K562 (cell line): ENCODE results near the gene NEMP2.

Experiments
- CBFB ChIP-seq: sonication (generic); formaldehyde crosslinking; IDR thresholded peaks from 2 replicates; pipeline ENCODE4 v1.4.0; 2020; ENCODE audit warnings: mild to moderate bottlenecking, missing genetic modification reagents
- CHD2 ChIP-seq: IDR thresholded peaks from 2 replicates; pipeline ENCODE4 v1.6.1; 2011; ENCODE audit warnings: low read depth, low read length
- CREB1 ChIP-seq, 2 experiments: sonication (generic) in 1 of 2; formaldehyde crosslinking in 1 of 2; IDR thresholded peaks; 2 replicates each; pipeline versions ENCODE4 v1.6.1 to v1.8.0; 2012 to 2022; ENCODE audit warnings: inconsistent platforms in 1 of 2, mild to moderate bottlenecking in 1 of 2, missing genetic modification reagents in 1 of 2, moderate library complexity in 1 of 2
- POLR2AphosphoS5 ChIP-seq: IDR thresholded peaks from 2 replicates; pipeline ENCODE4 v1.6.1; 2011; ENCODE audit warnings: mild to moderate bottlenecking, low read depth, low read length, moderate library complexity; ENCODE audit not compliant: control insufficient read depth, insufficient read depth
- RB1 ChIP-seq: fragments of 450-650 bp; IDR thresholded peaks from 2 replicates; pipeline ENCODE4 v1.6.1; 2017; ENCODE audit warnings: low read depth, mild to moderate bottlenecking
- TAL1 ChIP-seq: fragments of 450-650 bp; IDR thresholded peaks from 2 replicates; pipeline ENCODE4 v1.6.1; 2016; ENCODE audit warnings: mild to moderate bottlenecking
- THRAP3 ChIP-seq: fragments of 450-650 bp; IDR thresholded peaks from 2 replicates; pipeline ENCODE4 v1.6.1; 2016; ENCODE audit warnings: mild to moderate bottlenecking, inconsistent platforms, borderline replicate concordance
- ZNF384 ChIP-seq: IDR thresholded peaks from 2 replicates; pipeline ENCODE4 v1.6.1; 2012; ENCODE audit warnings: low read depth, low read length, improper control_type of control experiment
- ZNF707 ChIP-seq: fragments of 250-450 bp; sonication (Bioruptor Pico); conservative IDR thresholded peaks from 2 replicates; pipeline ENCODE4 v1.8.0; 2022; ENCODE audit warnings: inconsistent platforms, mild to moderate bottlenecking, moderate library complexity
- ZNF778 ChIP-seq: fragments of 450-650 bp; formaldehyde crosslinking; IDR thresholded peaks from 2 replicates; pipeline ENCODE4 v1.4.0; 2020; ENCODE audit warnings: mild to moderate bottlenecking, moderate library complexity
- TF ChIP-seq, protein P1 (sequence below): fragments of 450-650 bp; formaldehyde crosslinking; IDR thresholded peaks from 2 replicates; pipeline ENCODE4 v1.4.0; 2022; ENCODE audit warnings: mild to moderate bottlenecking, moderate library complexity

- TF ChIP-seq THRAP3 (no peak), ZNF778 (CRISPR knock-in tag) (no peak), ZNF707 (CRISPR knock-in tag) (no peak), TAL1 (no peak), CHD2 (no peak), ZNF384 (no peak), CBFB (CRISPR knock-in tag) (no peak), RB1 (no peak), POLR2AphosphoS5 (no peak), CREB1 (IDR thresholded peaks at IDR 0.05) (no peak), CREB1 (CRISPR knock-in tag; IDR thresholded peaks at IDR 0.05) (no peak)
- TF ChIP-seq, protein P1, sequence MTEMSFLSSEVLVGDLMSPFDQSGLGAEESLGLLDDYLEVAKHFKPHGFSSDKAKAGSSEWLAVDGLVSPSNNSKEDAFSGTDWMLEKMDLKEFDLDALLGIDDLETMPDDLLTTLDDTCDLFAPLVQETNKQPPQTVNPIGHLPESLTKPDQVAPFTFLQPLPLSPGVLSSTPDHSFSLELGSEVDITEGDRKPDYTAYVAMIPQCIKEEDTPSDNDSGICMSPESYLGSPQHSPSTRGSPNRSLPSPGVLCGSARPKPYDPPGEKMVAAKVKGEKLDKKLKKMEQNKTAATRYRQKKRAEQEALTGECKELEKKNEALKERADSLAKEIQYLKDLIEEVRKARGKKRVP (CRISPR knock-in tag), result no peak
Measured at GRCh38 chr2:190504912-190505311, 29.6 kb downstream of the NEMP2 start.
